IPS-18c (cell line): ENCODE measurements around the gene HEATR5B.
"Not testable (repeated sequence)": the region's sequence is repeated elsewhere in the genome, so short reads cannot be mapped to it uniquely, and the experiment has no call there.

Experiments used
- H3K4me3 ChIP-seq: 2 replicates; pipeline ENCODE4 v1.7.0; 2013; ENCODE audit warnings: low read depth, mild to moderate bottlenecking, low read length, moderate library complexity; ENCODE audit not compliant: insufficient read depth
- H3K9me3 ChIP-seq: one replicate; pipeline ENCODE4 v1.6.1; 2013; ENCODE audit warnings: mild to moderate bottlenecking, low read length, moderate library complexity; ENCODE audit not compliant: control insufficient read depth, insufficient read depth

HEATR5B gene

DNA sequence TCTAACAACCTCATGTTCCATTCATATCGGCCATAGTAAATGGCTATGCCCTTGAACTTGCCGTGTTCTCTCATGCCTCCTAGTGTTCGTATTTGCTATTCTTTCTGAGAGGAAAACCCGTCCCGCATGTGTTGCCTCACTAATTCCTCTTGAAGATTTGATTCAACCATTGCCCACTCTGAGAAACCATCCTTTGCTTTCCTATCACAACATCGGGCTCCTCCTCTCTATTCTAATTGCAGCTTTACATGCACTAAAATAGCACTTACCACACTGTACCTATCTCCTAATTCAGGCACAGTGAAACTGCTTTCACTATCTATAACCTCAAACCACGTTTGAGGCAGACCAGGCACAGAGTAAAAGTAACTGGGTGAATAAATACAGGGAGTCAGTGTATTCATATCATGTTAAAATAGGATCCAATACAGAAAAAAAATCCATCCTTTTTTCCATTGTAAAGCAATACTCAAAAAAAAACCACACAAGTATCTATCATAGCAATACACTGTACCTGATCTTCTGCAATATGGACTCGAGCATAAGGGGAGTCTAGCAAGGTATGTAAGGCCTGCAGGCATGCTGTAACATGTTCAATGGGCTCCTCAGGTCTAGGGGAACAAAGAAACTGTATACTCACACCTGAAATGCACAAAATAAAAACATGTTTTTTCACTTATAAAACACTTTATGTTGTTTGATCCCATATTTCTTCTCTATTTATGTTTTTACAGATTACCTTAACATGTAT is 78.9 kb downstream of the HEATR5B start:
- H3K9me3 ChIP-seq: no peaks in the 10 kb centered on the region
- no peak overlapping the region for H3K4me3 ChIP-seq

DNA sequence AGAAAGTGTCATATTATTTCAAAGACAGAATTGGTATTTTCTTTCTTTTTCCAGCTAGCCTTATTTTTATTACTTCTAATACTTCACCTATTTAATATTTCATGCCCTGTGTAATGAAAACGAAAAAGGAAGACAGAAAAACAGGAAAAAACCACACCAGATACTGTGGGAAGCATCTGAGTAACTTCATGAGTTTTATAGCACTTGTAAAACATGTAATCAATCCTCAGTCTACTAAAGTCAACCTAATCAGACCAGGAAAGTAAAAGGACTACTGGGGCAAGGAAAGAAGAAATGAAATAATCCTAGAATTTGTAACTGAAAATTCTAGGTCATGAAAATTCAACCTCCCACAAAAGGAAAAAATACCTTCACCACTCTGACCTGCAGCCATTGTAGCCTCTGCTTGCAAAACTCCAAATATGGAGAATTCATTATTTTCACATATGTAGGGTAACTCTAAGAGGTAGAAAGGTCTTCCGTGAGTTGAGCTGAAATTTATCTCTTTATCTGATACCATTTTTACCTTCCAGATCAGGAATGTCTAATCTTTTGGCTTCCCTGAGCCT is 83.1 kb downstream of the HEATR5B start:
- peaks cover 2% of the 10 kb centered on the region for H3K9me3 ChIP-seq
- no peak overlapping the region for H3K4me3 ChIP-seq

DNA sequence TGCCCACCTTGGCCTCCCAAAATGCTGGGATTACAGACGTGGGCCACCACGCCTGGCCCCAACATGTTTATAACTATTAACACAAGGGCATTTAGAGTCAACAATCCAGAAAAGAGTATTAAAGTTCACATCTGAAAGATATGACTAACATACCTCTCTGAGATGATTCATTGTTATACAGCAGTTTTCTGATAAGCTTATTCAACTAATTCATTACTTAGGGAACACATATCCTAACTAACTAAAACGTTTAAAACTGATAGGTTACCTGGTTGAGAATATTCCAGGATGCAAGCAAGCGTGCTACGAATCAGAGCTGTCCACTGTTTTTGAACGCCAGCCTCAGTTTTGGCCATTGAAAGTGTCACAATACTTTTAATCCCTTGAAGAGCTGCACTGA is 83.9 kb downstream of the HEATR5B start:
- peaks cover 2% of the 10 kb centered on the region for H3K9me3 ChIP-seq
- H3K4me3 ChIP-seq: no peak overlapping the region

DNA sequence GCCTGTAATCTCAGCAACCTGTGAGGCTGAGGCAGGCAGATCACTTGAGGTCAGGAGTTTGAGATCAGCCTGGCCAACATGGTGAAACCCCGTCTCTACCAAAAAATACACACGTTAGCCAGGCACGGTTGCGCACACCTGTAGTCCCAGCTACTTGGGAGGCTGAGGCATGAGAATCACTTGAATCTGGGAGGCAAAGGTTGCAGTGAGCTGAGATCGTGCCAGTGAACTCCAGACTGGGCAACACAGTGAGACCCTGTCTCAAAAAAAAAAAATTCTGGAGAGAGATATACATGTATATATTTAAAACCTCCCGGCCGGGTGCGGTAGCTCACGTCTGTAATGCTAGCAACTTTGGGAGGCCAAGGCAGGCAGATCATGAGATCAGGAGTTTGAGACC is 84.8 kb downstream of the HEATR5B start:
- H3K4me3 ChIP-seq: not testable (repeated sequence)

DNA sequence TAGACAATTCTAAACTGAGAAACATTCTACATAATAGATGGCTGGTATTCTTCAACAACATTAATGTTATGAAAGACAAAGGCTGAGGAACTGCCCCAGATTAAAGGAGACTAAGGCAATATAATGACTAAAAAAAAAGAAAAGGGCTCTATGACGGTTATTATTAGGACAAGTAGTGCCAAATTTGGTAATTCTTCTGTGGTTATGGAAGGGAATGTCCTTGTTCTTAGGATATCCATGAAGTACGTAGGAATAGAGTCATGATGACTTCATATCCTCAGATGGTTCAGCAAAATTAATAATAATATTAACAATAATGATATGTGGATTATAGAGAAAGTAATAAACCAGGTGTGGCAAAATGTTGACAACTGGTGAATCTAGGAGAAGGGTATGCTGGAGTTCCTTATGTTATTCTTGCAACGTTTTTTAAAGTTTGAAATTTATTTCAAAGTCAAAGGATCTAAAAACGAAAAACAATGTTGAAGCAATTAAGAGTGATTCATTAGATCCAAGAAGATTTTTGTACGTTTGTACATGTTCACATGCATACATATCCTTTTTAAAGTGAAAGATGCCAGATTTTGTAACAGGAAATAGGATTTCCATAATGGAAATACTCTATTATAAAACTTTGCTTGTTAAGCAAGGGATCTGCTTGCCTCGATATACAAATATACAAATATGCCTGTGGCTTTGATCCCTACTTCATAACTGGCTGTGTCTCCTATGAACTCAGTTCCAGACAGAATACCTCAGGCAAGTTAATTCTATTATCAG is 90.1 kb downstream of the HEATR5B start:
- H3K9me3 ChIP-seq: no peaks in the 10 kb centered on the region

More for the DNA sequence above, 84.8 kb downstream of the HEATR5B start:
- H3K9me3 ChIP-seq: not testable (repeated sequence)

DNA sequence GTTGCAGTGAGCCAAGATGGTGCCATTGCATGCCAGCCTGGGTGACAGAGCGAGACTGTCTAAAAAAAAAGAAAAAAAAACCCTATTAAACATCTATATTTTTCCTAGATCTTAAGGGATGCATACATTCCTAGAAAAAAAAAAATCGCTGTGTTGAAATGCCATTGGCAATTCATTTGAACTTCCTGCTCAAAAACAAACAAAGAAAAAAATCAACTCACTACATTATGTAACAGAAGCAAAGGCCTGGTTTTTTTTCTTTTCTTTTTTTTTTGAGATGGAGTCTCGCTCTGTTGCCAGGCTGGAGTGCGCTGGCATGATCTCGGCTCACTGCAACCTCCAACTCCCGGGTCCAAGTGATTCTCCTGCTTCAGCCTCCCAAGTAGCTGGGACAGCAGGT is 96.2 kb downstream of the HEATR5B start:
- H3K9me3 ChIP-seq: no peaks in the 10 kb centered on the region

More for the DNA sequence above, 90.1 kb downstream of the HEATR5B start:
- no peak overlapping the region for H3K4me3 ChIP-seq

DNA sequence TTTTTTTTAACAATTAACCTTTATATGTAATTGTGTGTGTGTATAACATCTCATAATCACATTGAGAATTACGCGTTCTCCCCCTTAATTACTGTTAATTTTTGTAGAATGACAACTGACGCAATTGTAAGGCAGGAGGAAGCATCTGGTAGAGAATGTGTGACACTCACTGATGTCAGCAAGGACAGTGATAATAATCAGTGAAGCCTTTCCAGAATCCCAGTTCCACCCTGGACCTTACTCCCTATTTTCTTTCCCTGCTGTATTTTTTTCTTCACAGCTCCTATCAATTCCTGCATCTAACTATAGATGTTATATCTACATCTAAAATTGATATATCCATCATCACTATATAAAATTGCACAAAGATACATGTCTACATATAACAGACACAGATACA is 101.7 kb downstream of the HEATR5B start:
- H3K4me3 ChIP-seq: no peak overlapping the region
- H3K9me3 ChIP-seq: peaks cover 2% of the 10 kb centered on the region

More for the DNA sequence above, 96.2 kb downstream of the HEATR5B start:
- H3K4me3 ChIP-seq: no peak overlapping the region

DNA sequence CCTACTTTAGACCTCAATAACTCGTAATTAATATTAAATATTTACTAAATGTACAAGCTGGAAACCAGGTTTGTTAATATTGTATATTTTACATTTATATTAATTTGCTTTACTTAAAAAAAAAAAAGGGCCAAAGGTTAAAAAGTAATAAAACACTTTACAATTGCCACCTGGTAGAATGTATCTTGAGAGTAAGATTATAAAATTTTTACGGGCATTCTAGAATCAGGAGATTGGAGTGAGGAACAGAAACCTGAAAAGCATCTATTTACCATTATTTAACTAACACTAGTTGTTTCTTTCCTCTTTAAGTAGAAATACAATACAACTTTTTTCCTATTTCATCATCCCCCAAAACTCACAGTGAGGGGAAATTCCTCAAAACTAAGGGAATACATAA is 102.3 kb downstream of the HEATR5B start:
- Histone ChIP-seq H3K9me3 (peaks cover 2% of the 10 kb centered on the region), H3K4me3 (no peak overlapping the region)

DNA sequence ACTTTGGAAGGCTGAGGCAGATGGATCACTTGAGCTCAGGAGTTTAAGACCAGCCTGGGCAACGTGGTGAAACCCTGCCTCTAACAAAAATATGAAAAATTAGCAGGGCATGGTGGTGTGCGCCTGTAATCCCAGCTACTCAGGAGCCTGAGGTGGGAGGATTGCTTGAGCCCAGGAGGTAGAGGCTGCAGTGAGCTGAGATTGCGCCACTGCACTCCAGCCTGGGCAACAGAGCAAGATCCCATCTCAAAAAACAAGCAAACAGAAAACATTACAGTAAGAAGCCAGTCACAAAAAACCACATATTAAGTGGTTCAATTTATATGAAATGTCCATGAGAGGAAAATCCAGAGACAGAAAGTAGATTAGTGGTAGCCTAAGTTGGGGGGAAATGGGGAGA is 105.2 kb downstream of the HEATR5B start:
- not testable (repeated sequence) for H3K4me3 ChIP-seq, H3K9me3 ChIP-seq

DNA sequence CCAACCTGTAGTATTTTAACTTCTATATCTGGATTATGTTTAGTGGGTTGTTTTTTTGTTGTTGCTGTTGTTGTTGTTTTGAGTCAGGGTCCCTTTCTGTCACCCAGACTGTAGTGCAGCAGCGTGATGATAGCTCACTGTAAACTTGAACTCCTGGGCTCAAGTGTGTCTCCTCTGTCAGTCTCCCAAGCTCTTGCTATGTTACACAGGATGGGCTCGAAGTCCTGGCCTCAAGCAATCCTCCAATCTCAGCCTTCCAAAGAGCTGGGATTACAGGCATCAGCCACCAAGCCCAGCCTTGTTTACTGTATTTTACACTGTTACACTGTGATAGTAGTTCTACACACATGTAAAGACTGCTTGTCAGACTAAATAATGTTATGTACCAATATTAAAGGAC is 108.1 kb downstream of the HEATR5B start:
- Histone ChIP-seq H3K4me3 (no peak overlapping the region), H3K9me3 (peaks cover 2% of the 10 kb centered on the region)

DNA sequence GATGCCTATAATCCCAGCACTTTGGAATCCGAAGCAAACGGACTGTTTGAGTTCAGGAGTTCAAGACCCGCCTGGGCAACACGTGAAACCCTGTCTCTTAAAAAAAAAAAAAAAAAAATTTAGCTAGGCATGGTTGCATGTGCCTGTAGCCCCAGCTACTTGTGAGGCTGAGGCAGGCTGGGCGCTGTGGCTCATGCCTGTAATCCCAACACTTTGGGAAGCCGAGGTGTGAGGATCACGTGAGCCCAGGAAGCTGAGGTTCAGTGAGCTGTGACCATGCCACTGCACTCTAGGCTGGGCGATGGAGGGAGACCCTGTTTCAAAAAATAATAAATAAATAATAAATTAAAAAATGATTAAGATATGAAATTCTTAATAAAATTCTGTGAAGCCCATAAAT is 108.9 kb downstream of the HEATR5B start:
- Histone ChIP-seq H3K9me3 (peaks cover 2% of the 10 kb centered on the region), H3K4me3 (no peak overlapping the region)

DNA sequence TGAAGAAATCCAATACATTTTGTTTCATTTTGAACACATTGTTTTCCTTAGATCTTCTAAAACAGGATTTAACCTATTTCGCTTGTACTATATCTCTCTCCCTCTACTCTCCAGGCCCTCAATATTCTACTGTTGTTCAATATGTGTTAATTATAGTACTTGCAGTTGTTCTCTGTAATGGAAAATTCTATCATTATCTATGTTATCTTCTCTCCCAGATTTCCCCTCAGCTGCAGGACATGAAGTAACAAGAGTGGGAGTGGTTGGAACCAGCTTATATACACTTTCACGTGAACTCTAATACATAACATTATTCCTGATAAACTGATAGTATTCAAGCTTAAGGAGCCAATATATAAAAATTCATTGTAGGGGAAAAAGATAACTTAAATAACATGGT is 110.9 kb downstream of the HEATR5B start:
- no peak overlapping the region for H3K4me3 ChIP-seq
- H3K9me3 ChIP-seq: no peaks in the 10 kb centered on the region

DNA sequence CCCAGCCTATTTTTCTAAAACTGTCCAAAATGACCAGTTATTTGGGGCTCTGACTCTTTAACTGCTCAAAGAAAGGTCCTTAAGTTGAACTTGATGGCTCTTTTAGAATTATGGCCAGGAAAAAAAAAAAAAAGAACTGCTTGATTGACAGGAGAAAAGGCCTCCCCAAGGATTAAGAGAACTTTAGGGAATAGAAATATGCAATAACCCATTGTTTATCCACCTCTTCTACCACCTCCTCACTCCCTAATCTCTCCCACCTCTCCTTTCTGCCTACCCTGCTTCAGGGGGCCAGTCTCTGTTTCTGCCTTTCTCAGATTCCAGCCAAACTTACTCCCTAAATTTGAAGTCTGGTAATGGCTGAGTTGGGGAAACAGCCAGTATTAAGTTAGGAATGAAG is 112.2 kb downstream of the HEATR5B start:
- no peak overlapping the region for H3K4me3 ChIP-seq

DNA sequence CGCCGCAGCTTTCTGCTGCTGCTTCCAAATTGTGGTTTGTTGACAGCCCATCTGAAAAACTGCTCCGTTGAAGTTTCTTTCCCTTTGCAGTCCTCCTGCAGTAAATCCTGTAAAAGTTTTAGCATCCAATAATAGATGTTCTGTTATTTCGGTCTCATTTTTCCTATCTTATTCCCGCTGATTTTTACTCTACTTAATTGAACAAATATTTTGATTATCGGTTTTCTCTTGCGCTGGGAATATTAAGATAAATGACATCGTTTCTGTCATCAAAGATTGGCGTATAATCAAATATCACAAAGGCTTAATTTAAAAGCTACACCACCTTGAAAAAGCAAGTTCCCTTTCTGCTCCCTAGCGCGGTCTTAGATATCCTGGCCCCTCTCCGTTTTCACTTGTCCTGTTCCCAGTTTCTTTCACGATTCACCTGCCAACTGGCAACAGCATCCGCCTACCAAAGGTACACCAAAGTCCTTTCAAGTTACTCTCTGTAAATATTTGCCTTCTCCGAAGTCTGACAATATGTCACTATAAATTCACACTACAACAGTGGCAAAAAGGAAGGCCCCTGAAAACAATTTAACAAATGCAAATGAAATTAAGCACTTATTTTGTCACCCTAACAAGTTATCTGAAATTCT is 116.8 kb downstream of the HEATR5B start:
- Histone ChIP-seq H3K9me3 (no peaks in the 10 kb centered on the region), H3K4me3 (peak overlapping the region; percentile 94; the same call in 1 of the 2 replicates)

More for the DNA sequence above, 112.2 kb downstream of the HEATR5B start:
- H3K9me3 ChIP-seq: no peaks in the 10 kb centered on the region

DNA sequence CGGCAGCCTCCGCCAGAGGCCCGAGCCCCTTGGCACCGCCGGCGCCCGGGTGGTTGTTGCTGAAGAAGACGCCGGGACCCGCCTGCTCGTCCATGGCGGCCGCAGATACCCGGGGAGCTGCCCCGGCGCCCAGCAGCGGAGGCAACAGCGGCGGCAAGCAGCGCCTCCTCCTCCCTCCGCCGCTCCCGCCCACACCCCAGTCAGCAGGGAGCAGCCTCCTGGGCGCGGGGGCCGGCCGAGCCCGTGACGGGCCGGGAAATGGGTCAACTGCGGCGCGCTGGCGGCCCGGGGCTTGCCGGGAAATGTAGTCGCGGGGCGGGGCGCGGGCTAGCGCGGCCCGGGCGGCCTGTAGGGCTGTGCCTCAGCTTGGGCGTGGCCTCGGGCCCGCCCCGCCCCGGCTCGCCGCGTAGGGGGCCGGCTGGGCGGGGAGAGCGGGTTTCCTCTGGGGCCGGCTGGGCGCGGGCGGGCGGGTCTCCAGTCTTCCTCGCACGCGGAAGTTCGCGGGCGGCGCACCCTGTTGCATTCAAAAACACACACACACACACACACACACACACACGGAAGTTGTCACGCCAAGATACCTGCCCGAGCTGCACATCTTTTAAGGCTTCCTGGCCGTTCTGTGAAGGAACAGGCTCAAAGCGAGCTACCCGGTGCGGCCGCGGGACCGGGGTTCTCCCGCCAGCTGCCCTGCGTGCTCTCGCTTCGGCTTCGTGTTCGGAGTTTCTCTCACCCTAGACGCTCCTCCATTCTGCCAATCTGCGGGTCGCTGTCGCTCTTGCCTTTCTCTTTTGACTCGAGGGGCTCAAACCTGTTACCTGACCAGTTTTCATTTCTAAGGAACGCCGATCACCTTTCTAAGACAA is 117.6 kb downstream of the HEATR5B start, which contains the start of gene STRN:
STRN (minus strand) TSS at position 167 of the 866 bp plus-strand sequence; CDS start at position 94, 73 bp downstream.
- H3K9me3 ChIP-seq: no peaks in the 10 kb centered on the region
- H3K4me3 ChIP-seq: peak within 1 kb of the TSS; percentile 94

DNA sequence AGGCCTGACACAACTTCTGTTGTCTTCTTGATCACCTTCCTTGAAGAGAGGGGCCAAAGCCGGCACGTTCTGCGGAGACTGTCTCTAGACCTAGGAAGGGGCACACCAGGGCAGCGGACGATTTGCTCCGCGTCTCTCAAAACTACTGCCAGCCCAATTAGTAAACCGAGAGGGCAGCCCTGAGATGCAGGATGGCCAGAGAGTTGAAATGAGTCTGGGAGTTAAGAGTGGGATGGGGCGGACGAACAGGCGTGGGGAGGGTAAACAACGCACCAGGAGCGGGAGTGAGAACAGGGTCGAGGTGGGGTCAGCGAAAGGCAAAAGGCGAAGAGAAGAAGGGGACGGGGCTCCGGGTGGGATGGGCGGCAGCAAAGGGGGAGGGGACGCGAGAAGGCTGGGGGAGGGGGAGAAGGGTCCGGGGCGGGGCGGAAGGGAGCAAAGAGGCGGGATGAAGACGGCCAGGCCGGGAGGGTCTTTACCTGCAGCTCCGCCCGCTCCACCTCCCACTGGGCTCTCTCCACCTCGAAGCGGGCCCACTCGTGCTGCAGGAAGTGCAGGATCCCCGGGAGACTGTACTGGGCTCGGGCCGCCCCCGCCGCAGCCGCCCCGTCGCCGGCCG is 118.3 kb downstream of the HEATR5B start:
- Histone ChIP-seq H3K9me3 (no peaks in the 10 kb centered on the region), H3K4me3 (peak overlapping the region; percentile 94)
